ENCODE results near the gene SSH2. TPM values are rescaled to one million over a fixed set of nuclear protein-coding genes. Genes with fewer than 3 reads are reported as not detected.
A peak's percentile ranks its signal among the peaks of the same experiment; 100 is the strongest.

The SSH2 gene
- total RNA-seq, 4 donors from 2014 or later: 140 to 241 (median 172) TPM

DNA sequence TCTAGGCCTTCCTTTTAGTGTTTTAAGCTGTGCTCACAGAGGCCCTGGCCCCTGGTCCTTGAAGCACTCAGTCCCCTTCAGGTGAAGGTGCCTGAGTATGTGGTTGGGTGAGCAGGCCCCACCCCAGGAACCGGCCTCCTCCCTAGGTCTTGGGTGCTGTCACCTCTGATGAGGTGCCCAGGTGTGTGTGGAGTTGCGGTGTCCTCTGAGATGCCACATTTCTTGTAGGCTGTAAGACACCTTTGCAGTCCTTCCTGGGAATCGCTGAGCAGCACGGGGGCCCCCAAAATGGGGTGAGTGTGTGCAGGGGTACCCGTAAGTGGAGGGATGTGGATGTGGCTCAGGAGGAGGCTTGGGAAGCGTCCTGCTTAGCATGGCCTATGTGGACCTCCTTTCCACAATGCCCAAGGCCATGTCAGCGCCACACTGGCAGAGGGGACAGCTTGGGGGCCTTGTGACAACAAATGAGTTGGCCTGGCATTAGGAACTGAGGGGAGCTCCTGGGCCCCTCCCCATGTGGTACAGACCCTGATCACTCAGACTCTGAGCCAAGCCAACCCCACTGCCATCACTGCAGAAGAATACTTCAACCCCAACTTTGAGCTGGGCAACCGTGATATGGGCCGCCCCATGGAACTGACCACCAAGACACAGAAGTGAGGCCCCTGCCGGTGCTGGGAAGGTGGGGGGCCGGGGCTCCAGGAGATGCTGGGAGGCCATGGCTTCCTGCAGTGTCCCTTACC is 318.5 kb downstream of the SSH2 start:
- DNase-seq: no peak
- Histone ChIP-seq H3K36me3 (peaks cover 0 to 4% of the 10 kb centered on the region in 2 donors), H3K9me3 (no peaks in the 10 kb centered on the region), H3K4me1 (peaks cover 29 to 37% of the 10 kb centered on the region in 2 donors), H3K27me3 (no peaks in the 10 kb centered on the region), H3K27ac (no peak overlapping the region), H3K4me3 (no peak overlapping the region)
- TF ChIP-seq, protein P1, sequence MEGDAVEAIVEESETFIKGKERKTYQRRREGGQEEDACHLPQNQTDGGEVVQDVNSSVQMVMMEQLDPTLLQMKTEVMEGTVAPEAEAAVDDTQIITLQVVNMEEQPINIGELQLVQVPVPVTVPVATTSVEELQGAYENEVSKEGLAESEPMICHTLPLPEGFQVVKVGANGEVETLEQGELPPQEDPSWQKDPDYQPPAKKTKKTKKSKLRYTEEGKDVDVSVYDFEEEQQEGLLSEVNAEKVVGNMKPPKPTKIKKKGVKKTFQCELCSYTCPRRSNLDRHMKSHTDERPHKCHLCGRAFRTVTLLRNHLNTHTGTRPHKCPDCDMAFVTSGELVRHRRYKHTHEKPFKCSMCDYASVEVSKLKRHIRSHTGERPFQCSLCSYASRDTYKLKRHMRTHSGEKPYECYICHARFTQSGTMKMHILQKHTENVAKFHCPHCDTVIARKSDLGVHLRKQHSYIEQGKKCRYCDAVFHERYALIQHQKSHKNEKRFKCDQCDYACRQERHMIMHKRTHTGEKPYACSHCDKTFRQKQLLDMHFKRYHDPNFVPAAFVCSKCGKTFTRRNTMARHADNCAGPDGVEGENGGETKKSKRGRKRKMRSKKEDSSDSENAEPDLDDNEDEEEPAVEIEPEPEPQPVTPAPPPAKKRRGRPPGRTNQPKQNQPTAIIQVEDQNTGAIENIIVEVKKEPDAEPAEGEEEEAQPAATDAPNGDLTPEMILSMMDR (IDR thresholded peaks at IDR 0.05 in 4 of 5, conservative IDR thresholded peaks at IDR 0.05 in 1 of 5): no peak
- no peak for TF ChIP-seq POLR2A (IDR thresholded peaks at IDR 0.05)
- intact Hi-C loops (cut with DNase I; ENCODE audit: low total_unique reads): loop anchor here (2.0 kb wide), 1 partner anchor 21 kb away; no protein-coding TSS in a partner anchor
- ATAC-seq: no peak
- in situ Hi-C loops (cut with MboI; ENCODE audit: low sequenced_read_pairs in 4 of 4): loop anchor here in 3 of 4 donors (25.0 kb wide), 2 partner anchors 301 to 326 kb away; partner anchors contain the start of genes EFCAB5 (in 2 of the 3) and SSH2 (in 2 of the 3)

DNA sequence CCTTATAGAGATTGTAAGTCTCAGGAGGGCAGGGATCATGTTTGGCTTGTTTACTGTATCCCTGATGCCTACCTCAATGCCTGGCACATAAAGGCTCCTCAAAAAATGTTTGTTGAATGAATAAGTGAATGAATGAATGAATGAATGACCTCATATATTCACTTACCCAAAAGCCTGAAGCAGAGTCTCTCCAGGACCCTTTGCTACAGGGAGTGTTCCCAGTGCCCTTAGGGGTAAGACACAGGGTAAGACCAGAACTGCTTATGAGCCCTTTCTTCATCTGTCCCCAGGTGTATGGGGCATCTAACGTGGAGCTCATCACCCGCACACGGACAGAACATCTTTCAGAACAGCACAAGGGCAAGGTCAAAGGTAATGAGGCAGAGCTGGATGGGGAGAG is 319.6 kb downstream of the SSH2 start:
- H3K36me3 ChIP-seq: no peaks in the 10 kb centered on the region
- H3K9me3 ChIP-seq: no peaks in the 10 kb centered on the region
- ATAC-seq: no peak
- H3K27me3 ChIP-seq: no peaks in the 10 kb centered on the region
- in situ Hi-C loops (cut with MboI; ENCODE audit: low sequenced_read_pairs in 4 of 4): loop anchor here in 3 of 4 donors (25.0 kb wide), 2 partner anchors 302 to 327 kb away; partner anchors contain the start of genes EFCAB5 (in 2 of the 3) and SSH2 (in 2 of the 3)
- peaks cover 20 to 26% of the 10 kb centered on the region in 2 donors for H3K4me1 ChIP-seq
- no peak for TF ChIP-seq POLR2A (IDR thresholded peaks at IDR 0.05)
- TF ChIP-seq, protein P1 (IDR thresholded peaks at IDR 0.05 in 4 of 5, conservative IDR thresholded peaks at IDR 0.05 in 1 of 5): no peak
- no peak for DNase-seq
- no peak overlapping the region for H3K4me3 ChIP-seq
- H3K27ac ChIP-seq: no peak overlapping the region
- intact Hi-C loops (cut with DNase I; ENCODE audit: low total_unique reads): no loop called here

- Histone ChIP-seq H3K36me3 (no peaks in the 10 kb centered on the region), H3K9me3 (no peaks in the 10 kb centered on the region), H3K4me1 (peaks cover 9 to 12% of the 10 kb centered on the region in 2 donors), H3K4me3 (no peak overlapping the region), H3K27me3 (no peaks in the 10 kb centered on the region), H3K27ac (peak overlapping the region in 2 of 4 donors; percentile 18 to 43)
- in situ Hi-C loops (cut with MboI; ENCODE audit: low sequenced_read_pairs in 4 of 4): loop anchor here in 3 of 4 donors (25.0 kb wide), 2 partner anchors 303 to 328 kb away; partner anchors contain the start of genes EFCAB5 (in 2 of the 3) and SSH2 (in 2 of the 3)
- ATAC-seq (peak in 1 of 2 donors; percentile 17), DNase-seq (peak; percentile 2 to 63)
- intact Hi-C loops (cut with DNase I; ENCODE audit: low total_unique reads): no loop called here
- TF ChIP-seq POLR2A (IDR thresholded peaks at IDR 0.05): no peak
- TF ChIP-seq, protein P1 (IDR thresholded peaks at IDR 0.05 in 4 of 5, conservative IDR thresholded peaks at IDR 0.05 in 1 of 5): no peak
Observed at GRCh38 chr17:29608986-29609385, 321.0 kb downstream of the SSH2 start.

DNA sequence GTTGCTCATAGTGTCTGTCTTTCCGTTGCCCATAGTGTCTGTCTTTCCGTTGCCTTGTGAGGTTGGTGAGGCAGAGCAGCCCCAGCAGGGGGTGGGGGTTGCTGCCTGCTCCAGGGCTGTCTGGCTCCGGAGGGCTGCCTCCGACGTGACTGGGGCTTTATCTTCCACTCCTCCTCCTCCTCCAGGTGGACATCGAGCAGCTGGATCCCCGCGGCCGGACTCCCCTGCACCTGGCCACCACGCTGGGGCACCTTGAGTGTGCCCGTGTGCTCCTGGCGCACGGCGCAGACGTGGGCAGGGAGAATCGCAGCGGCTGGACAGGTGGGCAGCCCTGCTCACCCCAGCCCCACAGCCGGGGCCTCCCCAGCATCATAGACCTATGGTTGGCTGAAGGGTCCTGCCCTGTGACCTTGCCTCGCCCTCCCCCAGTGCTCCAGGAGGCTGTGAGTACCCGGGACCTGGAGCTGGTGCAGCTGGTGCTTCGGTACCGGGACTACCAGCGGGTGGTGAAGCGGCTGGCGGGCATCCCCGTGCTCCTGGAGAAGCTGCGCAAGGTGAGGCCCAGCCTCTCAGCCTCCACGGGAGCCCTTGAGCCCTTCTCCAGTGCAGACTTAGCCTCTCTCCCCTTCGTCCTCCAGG is 322.4 kb downstream of the SSH2 start:
- DNase-seq (no peak), ATAC-seq (no peak)
- in situ Hi-C loops (cut with MboI; ENCODE audit: low sequenced_read_pairs in 4 of 4): loop anchor here in 3 of 4 donors (25.0 kb wide), 2 partner anchors 305 to 330 kb away; partner anchors contain the start of genes EFCAB5 (in 2 of the 3) and SSH2 (in 2 of the 3)
- Histone ChIP-seq H3K27ac (no peak overlapping the region), H3K9me3 (no peaks in the 10 kb centered on the region), H3K27me3 (no peaks in the 10 kb centered on the region), H3K4me3 (no peak overlapping the region), H3K4me1 (peaks cover 0 to 2% of the 10 kb centered on the region in 2 donors), H3K36me3 (no peaks in the 10 kb centered on the region)
- no peak for TF ChIP-seq POLR2A (IDR thresholded peaks at IDR 0.05)
- TF ChIP-seq, protein P1 (IDR thresholded peaks at IDR 0.05 in 4 of 5, conservative IDR thresholded peaks at IDR 0.05 in 1 of 5): no peak
- intact Hi-C loops (cut with DNase I; ENCODE audit: low total_unique reads): no loop called here
